Posterior vena cava (tissue), 2 donors: Measurements from ENCODE around the gene KCNJ5. TPM values are rescaled to one million over a fixed set of nuclear protein-coding genes. Genes with fewer than 3 reads are reported as not detected.

Source experiments
- DNase-seq: peaks from one replicate; pipeline ENCODE4 v3.0.0-alpha.2; 2020; ENCODE audit warnings: low spot score
- intact Hi-C, 2 donors: fragments of 100-400 bp; cut with DNase I; formaldehyde crosslinking; loops; one replicate each; pipeline versions ENCODE4 v1.14.1 to v1.14.2; 2022 to 2023
- total RNA-seq, 2 donors: library from RNA; stranded (reverse); fragmentation: NEBNext Ultra II Directional; extraction: Animal tissue kit (Norgen Biotek cat#: 25700); gene quantifications; one replicate each; pipeline ENCODE4 v1.2.1, GENCODE V29; 2021
- donor health status: DM: yes; HTN: yes; CAD: no.
- donor health status: DM: yes; HTN: yes; CAD: no.

KCNJ5 gene
- total RNA-seq, 2 donors from 2014 or later = 0.52 to 1.9 TPM

GRCh38 chr11:128891913-128892398 lies 800 bp downstream of the KCNJ5 start:
- DNase-seq = no peak
- intact Hi-C loops = no loop called here

DNA sequence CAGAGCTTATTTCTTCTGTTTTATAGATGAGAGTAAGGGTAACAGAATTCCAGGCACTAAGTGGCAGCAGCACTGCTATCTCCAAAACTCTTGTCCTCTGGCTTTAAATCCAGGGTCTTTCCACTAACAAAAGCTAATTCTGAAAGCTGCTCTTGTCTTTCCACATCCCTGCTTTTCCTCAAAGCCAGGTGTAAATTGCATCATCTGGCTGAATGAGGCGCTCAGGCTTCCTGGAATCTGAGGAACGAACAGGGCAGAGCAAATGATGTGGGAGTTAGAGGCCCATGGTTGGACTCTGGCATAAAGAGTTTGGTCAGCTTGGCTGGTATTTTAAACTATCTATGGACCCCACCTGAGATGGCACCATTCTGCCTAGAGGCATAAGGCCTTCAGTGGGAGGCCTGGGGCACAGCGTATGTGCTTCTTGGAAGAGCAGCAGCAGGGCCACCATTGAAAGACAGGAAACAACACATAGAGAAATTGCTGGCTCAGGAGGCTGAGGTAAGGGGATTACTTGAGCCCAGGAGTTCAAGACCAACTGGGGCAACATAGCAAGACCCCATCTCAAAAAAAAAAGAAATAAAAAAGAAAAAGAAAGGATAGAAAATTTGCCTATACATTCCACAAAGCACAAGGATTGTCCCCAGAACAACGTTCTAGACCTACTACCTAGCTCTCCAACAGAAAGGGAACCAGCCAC lies 1.9 kb downstream of the KCNJ5 start:
- intact Hi-C loops = no loop called here
- DNase-seq = no peak

DNA sequence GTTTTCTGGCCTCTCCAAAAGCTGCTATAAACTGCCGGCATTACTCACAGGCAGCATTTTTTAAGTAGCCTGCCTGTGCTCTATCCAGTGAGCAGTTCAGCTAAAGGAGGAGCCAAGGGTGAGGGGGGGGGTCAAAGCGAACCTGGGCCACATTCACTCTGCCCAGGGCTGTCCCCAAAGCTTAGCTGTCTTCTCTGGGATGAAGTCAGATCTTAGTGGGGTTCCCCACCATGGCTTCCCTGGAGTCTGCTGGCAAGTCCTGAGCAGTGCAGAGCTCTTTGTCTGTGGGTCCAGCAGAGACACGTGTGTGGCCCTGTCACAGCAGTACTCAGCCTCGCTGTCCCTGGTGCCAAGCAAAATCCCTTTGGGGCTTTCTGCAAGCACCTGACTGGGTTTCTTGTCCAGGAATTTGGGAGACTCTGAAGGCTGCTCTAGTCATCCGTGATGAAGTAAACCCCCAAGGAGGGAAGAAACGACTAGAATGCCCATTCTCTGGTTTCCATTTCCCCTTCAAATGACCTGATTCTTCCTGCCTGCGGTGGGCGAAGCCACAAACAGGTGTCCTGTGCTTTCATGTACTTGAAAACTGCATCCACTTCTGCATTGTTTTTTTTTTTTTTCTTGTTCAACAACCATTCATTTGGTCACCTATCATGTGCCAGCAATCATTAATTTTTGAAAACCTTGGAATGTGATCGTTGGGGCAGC lies 2.6 kb downstream of the KCNJ5 start:
- intact Hi-C loops = no loop called here
- DNase-seq = no peak

GRCh38 chr11:128894286-128894681 lies 3.1 kb downstream of the KCNJ5 start:
- intact Hi-C loops = no loop called here
- no peak for DNase-seq

- DNase-seq = no peak
- intact Hi-C loops = no loop called here
Measured at GRCh38 chr11:128894685-128895084, 3.5 kb downstream of the KCNJ5 start.

- peak; percentile 77 for DNase-seq
- intact Hi-C loops = no loop called here
Measured at GRCh38 chr11:128895526-128895925, 4.4 kb downstream of the KCNJ5 start.

DNA sequence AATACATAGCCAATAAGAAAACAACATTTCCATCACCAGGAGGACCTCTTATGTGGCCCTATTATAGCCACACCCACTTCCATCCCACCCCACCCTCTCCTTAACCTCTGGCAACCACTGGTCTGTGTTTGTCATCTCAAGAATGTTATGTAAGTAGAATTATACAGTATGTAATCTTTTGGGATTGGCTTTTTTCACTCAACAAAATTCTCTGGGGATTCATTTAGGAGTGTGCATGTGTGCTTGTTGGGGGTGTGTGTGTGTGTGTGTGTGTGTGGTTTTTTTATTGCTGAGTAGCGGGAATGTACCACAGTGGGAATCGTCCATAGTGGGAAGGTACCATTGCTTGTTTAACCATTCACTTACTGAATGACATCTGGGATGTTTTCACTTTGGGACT lies 5.2 kb downstream of the KCNJ5 start:
- DNase-seq = no peak
- intact Hi-C loops = loop anchor here in 1 of 2 donors (2.0 kb wide), 1 partner anchor 48 kb away; no protein-coding TSS in a partner anchor

DNA sequence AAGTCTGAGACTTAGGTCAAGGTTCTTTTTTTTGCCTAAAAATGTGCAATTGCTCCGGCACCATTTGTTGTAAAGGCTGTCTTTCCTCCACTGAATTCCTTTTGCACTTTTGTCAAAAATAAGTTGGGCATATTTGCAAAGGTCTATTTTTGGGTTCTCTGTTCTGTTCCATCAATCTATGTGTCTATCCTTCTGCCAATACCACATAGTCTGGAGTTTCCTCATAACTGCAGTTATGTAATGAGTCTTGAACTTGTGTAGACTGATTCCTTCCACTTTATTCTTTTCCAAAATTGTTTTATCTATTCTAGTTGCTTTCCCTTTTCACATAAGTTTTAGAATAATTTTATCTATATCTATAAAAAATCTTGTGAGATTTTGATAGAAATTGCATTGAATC lies 6.7 kb downstream of the KCNJ5 start:
- no peak for DNase-seq
- intact Hi-C loops = loop anchor here in 1 of 2 donors (2.0 kb wide), 1 partner anchor 47 kb away; no protein-coding TSS in a partner anchor

DNA sequence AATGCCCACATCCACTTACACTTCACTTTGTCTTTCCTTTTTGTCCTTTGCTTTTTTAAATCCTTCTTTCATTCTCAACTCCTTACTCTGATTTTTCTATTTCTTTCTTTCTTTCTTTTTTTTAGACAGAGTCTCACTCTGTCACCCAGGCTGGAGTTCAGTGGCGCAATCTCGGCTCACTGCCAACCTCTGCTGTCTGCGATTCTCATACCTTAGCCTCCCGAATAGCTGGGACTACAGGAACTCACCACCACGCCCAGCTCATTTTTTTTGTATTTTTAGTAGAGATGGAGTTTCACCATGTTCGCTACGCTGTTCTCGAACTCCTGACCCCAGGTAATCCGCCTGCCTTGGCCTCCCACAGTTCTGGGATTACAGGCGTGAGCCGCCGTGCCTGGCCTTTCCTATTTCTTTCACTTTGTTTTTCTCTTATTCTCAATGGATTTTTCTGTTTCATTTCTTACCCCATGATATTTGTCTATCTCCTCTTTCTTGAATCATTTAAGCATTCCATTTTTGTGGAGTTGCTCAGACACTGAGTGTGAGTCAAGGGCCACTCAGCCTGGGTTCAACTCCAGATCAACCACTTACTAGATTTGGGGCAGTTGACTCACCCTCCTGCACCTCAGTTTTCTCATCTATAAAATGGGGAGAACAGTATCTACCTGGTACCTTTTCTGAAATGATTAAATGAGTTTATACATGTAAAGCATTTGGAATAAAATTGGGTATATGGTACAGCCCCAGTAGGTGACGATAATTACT lies 7.6 kb downstream of the KCNJ5 start:
- DNase-seq = no peak
- intact Hi-C loops = no loop called here

- intact Hi-C loops = no loop called here
Measured at GRCh38 chr11:128900468-128900867, 9.3 kb downstream of the KCNJ5 start.

GRCh38 chr11:128901653-128902514 lies 10.7 kb downstream of the KCNJ5 start:
- DNase-seq = peak; percentile 69
- intact Hi-C loops = no loop called here

More at GRCh38 chr11:128900468-128900867, 9.3 kb downstream of the KCNJ5 start:
- DNase-seq = peak; percentile 68

DNA sequence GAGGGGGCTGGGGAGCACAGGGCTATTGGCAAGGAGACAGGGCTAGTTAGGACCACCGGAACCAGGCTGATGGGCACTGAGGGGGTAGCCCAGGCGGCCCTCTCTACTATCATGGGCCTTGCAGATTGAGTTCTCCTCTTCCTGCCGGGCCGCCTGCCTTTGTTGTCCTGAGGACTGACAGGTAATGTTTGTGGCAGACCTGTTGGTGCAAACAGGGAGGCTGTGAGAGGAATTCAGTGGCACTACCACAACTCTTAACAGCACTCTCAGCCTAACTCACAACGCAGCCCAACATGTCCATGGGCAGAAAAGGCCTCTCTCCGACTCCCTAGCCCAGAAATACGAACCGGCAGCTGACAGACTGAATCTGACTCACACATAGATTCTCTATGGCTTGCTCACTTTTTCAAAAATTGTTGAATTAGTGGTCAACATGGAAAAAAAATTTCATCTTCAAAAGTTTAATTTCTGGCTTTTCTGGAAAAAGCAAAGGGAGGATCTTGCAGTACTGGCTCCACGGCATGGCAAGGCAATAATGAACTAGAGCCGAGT lies 11.4 kb downstream of the KCNJ5 start:
- DNase-seq = peak; percentile 66

DNA sequence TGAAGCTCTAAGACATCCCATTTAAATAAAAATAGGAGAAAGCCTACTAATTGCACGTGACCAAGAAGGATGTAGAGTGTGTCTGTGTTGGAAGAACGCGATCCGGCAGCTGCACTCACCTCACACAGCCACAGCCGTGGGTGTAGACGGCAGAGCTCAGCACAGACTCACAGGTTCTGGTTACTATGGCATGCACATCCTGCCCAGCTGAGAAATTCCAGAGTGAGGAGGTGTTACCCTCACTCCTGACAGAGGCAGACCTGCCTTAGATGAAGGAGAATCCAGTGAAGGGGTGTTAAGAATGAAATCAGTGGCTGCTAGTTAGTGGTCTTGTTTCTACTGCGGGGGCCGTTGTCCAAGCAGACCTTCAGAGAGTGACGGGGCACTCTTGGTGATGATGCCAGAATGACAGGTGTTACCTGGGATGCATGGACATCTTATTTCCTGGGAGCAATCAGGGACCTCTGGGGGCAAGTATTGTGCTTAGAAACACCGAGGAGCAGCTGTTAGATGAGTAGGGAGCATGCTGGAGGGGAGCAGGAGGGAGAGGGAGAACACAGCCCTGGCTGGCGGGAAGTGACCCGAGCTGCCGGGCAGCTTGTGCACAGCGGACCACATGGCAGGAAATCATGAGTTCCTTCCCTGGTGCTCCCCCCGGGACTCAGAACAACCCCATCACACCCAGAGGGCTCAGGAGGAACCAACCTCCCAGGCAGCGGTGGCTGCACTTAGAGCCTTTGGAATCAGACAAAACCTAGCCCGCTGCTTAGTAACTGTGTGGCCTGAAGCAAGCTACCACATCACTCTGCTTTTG lies 12.3 kb downstream of the KCNJ5 start:
- DNase-seq = peak; percentile 83
- intact Hi-C loops = no loop called here

More for the DNA sequence above, 11.4 kb downstream of the KCNJ5 start:
- intact Hi-C loops = no loop called here

- DNase-seq = no peak
- intact Hi-C loops = no loop called here
Measured at GRCh38 chr11:128904303-128904655, 13.1 kb downstream of the KCNJ5 start.

DNA sequence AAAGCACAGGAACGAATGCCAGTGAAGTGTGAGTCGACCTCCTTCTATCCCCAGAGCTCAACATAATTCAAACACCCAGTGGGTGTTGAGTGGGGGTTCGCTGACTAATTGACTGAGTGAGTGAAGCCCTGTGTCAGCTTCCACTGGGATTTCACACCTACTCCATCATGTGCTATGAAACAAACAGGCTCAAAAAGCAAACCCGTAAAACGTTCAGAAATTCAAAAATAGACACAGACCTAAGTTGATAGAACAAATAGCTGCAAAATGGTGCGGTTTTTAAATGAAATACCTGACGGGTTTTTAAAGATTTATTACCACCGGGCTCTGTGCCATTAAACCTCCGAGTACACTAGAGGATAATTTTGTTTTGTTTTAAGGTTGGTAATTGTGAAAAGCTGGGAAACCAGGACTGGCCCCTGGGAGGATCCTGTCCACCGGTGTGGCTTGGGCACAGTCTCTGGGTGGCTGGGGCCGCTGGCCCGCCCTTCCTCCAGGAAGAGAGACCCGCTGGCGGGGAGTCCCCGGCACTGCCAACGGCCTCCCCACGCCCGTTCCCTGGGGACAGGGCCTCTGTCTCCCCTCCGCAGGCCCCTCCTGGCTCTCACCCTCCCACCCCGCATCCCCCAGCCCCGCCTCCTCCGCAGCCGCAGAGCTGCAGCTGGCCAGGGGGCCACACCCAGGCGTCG lies 13.6 kb downstream of the KCNJ5 start:
- intact Hi-C loops = no loop called here
- DNase-seq = no peak

GRCh38 chr11:128905345-128906184 lies 14.4 kb downstream of the KCNJ5 start:
- intact Hi-C loops = no loop called here
- DNase-seq = peak; percentile 81
